HepG2 (cell line): ENCODE data around the gene SPAAR. TPM values are rescaled to one million over a fixed set of nuclear protein-coding genes. Genes with fewer than 3 reads are reported as not detected.

Experiments
- ATAC-seq: fragments of 200-7000 bp; cut with Tn5 transposase; 3 replicates; pipeline ENCODE4 v1.9.1; 2020; ENCODE audit warnings: mild to moderate bottlenecking, moderate library complexity
- BruUV-seq: library from RNA; stranded (reverse); fragments of 400-500 nt; replicated peaks from 2 replicates; lab custom pipeline; 2021; lab: Mats Ljungman, UMichigan
- CTCF ChIA-PET: fragments of 300-600 bp; formaldehyde crosslinking; extraction: SDS; loops from one replicate; lab custom pipeline; 2021; ENCODE audit warnings: low total read pairs, inconsistent platforms, low intra/inter-chr PET ratio; lab: Yijun Ruan, JAX
- POLR2A ChIA-PET: fragments of 350-600 bp; sonication (Branson Sonifier 250); formaldehyde crosslinking; loops from one replicate; lab custom pipeline; 2020; ENCODE audit warnings: antibody characterized with exemption, inconsistent platforms; lab: Yijun Ruan, JAX
- DNase-seq: peaks from one replicate; pipeline ENCODE4 v3.0.0-alpha.2; 2015; ENCODE audit warnings: low spot score
- FAIRE-seq: peaks from 3 replicates; lab custom pipeline; 2011; peaks lifted over from hg19 to GRCh38; lab: Jason Lieb, UNC
- H2AFZ ChIP-seq: one replicate; pipeline ENCODE4 v1.6.1; 2011; ENCODE audit warnings: low read length, inconsistent platforms
- H3K27ac ChIP-seq: fragments of 300-600 bp; 3 replicates; pipeline ENCODE4 v1.8.0; 2011; ENCODE audit warnings: mixed run types, mild to moderate bottlenecking, mixed read lengths, low read length, inconsistent platforms; ENCODE audit not compliant: insufficient read depth; ENCODE audit errors: extremely low read length
- H3K27me3 ChIP-seq, 2 experiments: fragments of 200-600 bp in 1 of 2; 2 replicates in 1 of 2; 3 replicates in 1 of 2; pipeline versions ENCODE4 v1.6.0 to v1.8.0; 2011; ENCODE audit warnings: low read length in 2 of 2, mild to moderate bottlenecking in 2 of 2, moderate library complexity in 2 of 2, inconsistent platforms in 1 of 2; ENCODE audit not compliant: insufficient read depth in 2 of 2, control insufficient read depth in 1 of 2
- H3K36me3 ChIP-seq, 2 experiments: fragments of 200-600 bp in 1 of 2; replicated peaks in 1 of 2; 2 replicates in 1 of 2; 3 replicates in 1 of 2; pipeline versions ENCODE4 v1.5.1 to v1.8.0; 2011; ENCODE audit warnings: low read length in 2 of 2, inconsistent platforms in 1 of 2; ENCODE audit not compliant: insufficient read depth in 2 of 2, control insufficient read depth in 1 of 2
- H3K4me1 ChIP-seq: 2 replicates; pipeline ENCODE4 v1.5.1; 2012; ENCODE audit warnings: low read length, inconsistent platforms; ENCODE audit not compliant: insufficient read depth
- H3K4me2 ChIP-seq: 2 replicates; pipeline ENCODE4 v1.6.0; 2011; ENCODE audit warnings: low read depth, low read length, inconsistent platforms
- H3K4me3 ChIP-seq, 3 experiments: fragments of 200-600 bp in 1 of 3; sonication (generic), shearing (Covaris generic) in 1 of 3; replicated peaks in 1 of 3; 2 replicates each; pipeline ENCODE4 v1.5.1; 2011 to 2016; ENCODE audit warnings: low read length in 3 of 3, inconsistent platforms in 2 of 3, low read depth in 2 of 3, mild to moderate bottlenecking in 2 of 3, control low read depth in 1 of 3, mixed read lengths in 1 of 3; ENCODE audit not compliant: insufficient read depth in 1 of 3
- H3K79me2 ChIP-seq: one replicate; pipeline ENCODE4 v1.6.1; 2011; ENCODE audit warnings: low read length, inconsistent platforms; ENCODE audit not compliant: insufficient read depth
- H3K9ac ChIP-seq: 2 replicates; pipeline ENCODE4 v1.6.0; 2011; ENCODE audit warnings: mild to moderate bottlenecking, low read depth, low read length, inconsistent platforms; ENCODE audit not compliant: insufficient read depth
- H3K9me3 ChIP-seq: 2 replicates; pipeline ENCODE4 v1.5.1; 2012; ENCODE audit warnings: mild to moderate bottlenecking, low read length
- H4K20me1 ChIP-seq: 2 replicates; pipeline ENCODE4 v1.6.0; 2011; ENCODE audit warnings: inconsistent platforms, mild to moderate bottlenecking, low read length, moderate library complexity; ENCODE audit not compliant: insufficient read depth
- ASH2L ChIP-seq: fragments of 300-600, 200-600 bp; sonication (generic); IDR thresholded peaks from 2 replicates; pipeline ENCODE4 v1.7.0; 2017; ENCODE audit warnings: low read depth, mild to moderate bottlenecking, moderate library complexity, mixed read lengths, low read length; ENCODE audit not compliant: insufficient read length
- ATF5 ChIP-seq: sonication (generic); formaldehyde crosslinking; IDR thresholded peaks from 2 replicates; pipeline ENCODE4 v1.4.0; 2020; ENCODE audit warnings: mild to moderate bottlenecking, low read depth, missing genetic modification reagents
- ATF7-NPFF ChIP-seq: sonication (generic); formaldehyde crosslinking; IDR thresholded peaks from 2 replicates; pipeline ENCODE4 v1.8.1; 2023; ENCODE audit warnings: mild to moderate bottlenecking, low read depth, missing genetic modification reagents, moderate library complexity
- HIC2 ChIP-seq: sonication (generic); formaldehyde crosslinking; IDR thresholded peaks from 2 replicates; pipeline ENCODE4 v1.9.0; 2022; ENCODE audit warnings: low read depth, missing genetic modification reagents
- PCBP2 ChIP-seq: fragments of 200-400 bp; formaldehyde crosslinking; optimal IDR thresholded peaks from 2 replicates; pipeline ENCODE3; 2018; ENCODE audit warnings: low read length, low read depth; ENCODE audit not compliant: poor library complexity, severe bottlenecking
- ZNF30 ChIP-seq: sonication (generic); formaldehyde crosslinking; IDR thresholded peaks from 2 replicates; pipeline ENCODE4 v1.5.0; 2020; ENCODE audit warnings: mild to moderate bottlenecking, missing genetic modification reagents
- ZNF432 ChIP-seq: sonication (generic); formaldehyde crosslinking; IDR thresholded peaks from 2 replicates; pipeline ENCODE4 v1.5.0; 2020; ENCODE audit warnings: missing genetic modification reagents, mild to moderate bottlenecking, borderline replicate concordance
- WGBS: methylation state at CpG from one replicate; pipeline ENCODE4 v1.1.6; 2017; ENCODE audit warnings: low lambda C conversion rate; 5-methylcytosine and 5-hydroxymethylcytosine counted together
- in situ Hi-C: cut with HindIII; loops from 2 replicates; pipeline ENCODE4 v1.10.0; 2017; ENCODE audit warnings: low pct_unique_long_range_greater_than_20kb; ENCODE audit not compliant: extremely low pct_ligation_motif_present
- intact Hi-C: fragments of 100-400 bp; cut with micrococcal nuclease; formaldehyde crosslinking; loops from one replicate; pipeline ENCODE4 v1.10.0; 2022; ENCODE audit not compliant: unreplicated experiment
- polyA plus RNA-seq, 8 experiments: library from polyadenylated mRNA; depleted of rRNA in 3 of 8; stranded (reverse) in 7 of 8; unstranded in 1 of 8; fragments of >200 nt; fragmentation: Illumina TruSeq in 4 of 8; extraction: Trizol in 4 of 8; gene quantifications; 2 replicates each; pipeline versions ENCODE4 v1.2.1 to v1.2.3, GENCODE V29; 2011 to 2016; ENCODE audit warnings: low read depth in 4 of 8, missing spikeins in 1 of 8, mixed read lengths in 1 of 8; ENCODE audit not compliant: insufficient read depth in 1 of 8
- total RNA-seq, 5 experiments: library from RNA; depleted of rRNA; stranded (reverse); fragments of >200 nt; fragmentation: Illumina TruSeq; extraction: Trizol; gene quantifications; 2 replicates each; pipeline ENCODE4 v1.2.3, GENCODE V29; 2016; ENCODE audit warnings: low read depth in 1 of 5
- TF ChIP-seq, protein P1 (sequence below): IDR thresholded peaks from 2 replicates; pipeline ENCODE4 v1.4.0; 2020; ENCODE audit warnings: mild to moderate bottlenecking, missing genetic modification reagents
- TF ChIP-seq, protein P2 (sequence below): sonication (generic); formaldehyde crosslinking; IDR thresholded peaks from 2 replicates; pipeline ENCODE4 v1.5.0; 2020; ENCODE audit warnings: missing genetic modification reagents, mild to moderate bottlenecking, borderline replicate concordance
- TF ChIP-seq, protein P3 (sequence below): sonication (generic); formaldehyde crosslinking; IDR thresholded peaks from 2 replicates; pipeline ENCODE4 v1.8.1; 2023; ENCODE audit warnings: mild to moderate bottlenecking, inconsistent platforms, moderate library complexity, missing genetic modification reagents, borderline replicate concordance

SPAAR gene
- total and polyA plus RNA-seq, 2 of the 13 experiments (the other 11 are each of a cell fraction or from before 2014, with no cell fraction given), result 0.07 TPM; not detected in 1

DNA sequence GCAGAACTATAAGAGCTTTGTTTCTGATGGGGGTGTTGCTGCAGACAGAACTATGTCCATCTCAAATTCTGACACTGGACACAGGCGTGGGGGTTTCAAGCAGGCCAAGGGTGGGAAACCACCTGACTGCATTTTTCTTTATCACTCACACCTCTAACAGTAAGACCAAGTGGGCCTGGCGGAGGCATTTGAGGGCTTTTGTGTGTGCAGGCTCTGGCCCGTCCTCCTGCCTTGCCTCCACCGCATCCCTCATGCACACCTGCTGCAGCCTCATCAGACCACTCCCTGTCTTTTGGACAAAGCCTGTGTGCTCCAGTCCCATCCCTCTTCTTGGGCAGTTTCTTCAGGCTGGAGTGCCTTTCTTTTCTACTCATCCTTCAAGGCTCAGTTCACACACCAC is 47.0 kb upstream of the SPAAR start:
- intact Hi-C loops, result no loop called here
- POLR2A ChIA-PET, result no interaction called here
- no peak overlapping the region for H2AFZ ChIP-seq
- ATAC-seq (no peak), DNase-seq (no peak), FAIRE-seq (no peak)
- H3K79me2 ChIP-seq, result no peaks in the 10 kb centered on the region
- CTCF ChIA-PET, result no interaction called here
- H3K36me3 ChIP-seq, result no peaks in the 10 kb centered on the region
- in situ Hi-C loops, result no loop called here
- H3K4me2 ChIP-seq, result no peak overlapping the region
- H3K4me3 ChIP-seq, result no peak overlapping the region
- TF ChIP-seq, protein P1, sequence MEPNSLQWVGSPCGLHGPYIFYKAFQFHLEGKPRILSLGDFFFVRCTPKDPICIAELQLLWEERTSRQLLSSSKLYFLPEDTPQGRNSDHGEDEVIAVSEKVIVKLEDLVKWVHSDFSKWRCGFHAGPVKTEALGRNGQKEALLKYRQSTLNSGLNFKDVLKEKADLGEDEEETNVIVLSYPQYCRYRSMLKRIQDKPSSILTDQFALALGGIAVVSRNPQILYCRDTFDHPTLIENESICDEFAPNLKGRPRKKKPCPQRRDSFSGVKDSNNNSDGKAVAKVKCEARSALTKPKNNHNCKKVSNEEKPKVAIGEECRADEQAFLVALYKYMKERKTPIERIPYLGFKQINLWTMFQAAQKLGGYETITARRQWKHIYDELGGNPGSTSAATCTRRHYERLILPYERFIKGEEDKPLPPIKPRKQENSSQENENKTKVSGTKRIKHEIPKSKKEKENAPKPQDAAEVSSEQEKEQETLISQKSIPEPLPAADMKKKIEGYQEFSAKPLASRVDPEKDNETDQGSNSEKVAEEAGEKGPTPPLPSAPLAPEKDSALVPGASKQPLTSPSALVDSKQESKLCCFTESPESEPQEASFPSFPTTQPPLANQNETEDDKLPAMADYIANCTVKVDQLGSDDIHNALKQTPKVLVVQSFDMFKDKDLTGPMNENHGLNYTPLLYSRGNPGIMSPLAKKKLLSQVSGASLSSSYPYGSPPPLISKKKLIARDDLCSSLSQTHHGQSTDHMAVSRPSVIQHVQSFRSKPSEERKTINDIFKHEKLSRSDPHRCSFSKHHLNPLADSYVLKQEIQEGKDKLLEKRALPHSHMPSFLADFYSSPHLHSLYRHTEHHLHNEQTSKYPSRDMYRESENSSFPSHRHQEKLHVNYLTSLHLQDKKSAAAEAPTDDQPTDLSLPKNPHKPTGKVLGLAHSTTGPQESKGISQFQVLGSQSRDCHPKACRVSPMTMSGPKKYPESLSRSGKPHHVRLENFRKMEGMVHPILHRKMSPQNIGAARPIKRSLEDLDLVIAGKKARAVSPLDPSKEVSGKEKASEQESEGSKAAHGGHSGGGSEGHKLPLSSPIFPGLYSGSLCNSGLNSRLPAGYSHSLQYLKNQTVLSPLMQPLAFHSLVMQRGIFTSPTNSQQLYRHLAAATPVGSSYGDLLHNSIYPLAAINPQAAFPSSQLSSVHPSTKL (CRISPR knock-in tag), result no peak
- TF ChIP-seq ZNF432 (CRISPR knock-in tag) (no peak), HIC2 (CRISPR knock-in tag) (no peak), PCBP2 (no peak), ATF5 (CRISPR knock-in tag) (no peak), ATF7-NPFF (CRISPR knock-in tag) (no peak), ZNF30 (CRISPR knock-in tag) (no peak), ASH2L (no peak)
- TF ChIP-seq, protein P2, sequence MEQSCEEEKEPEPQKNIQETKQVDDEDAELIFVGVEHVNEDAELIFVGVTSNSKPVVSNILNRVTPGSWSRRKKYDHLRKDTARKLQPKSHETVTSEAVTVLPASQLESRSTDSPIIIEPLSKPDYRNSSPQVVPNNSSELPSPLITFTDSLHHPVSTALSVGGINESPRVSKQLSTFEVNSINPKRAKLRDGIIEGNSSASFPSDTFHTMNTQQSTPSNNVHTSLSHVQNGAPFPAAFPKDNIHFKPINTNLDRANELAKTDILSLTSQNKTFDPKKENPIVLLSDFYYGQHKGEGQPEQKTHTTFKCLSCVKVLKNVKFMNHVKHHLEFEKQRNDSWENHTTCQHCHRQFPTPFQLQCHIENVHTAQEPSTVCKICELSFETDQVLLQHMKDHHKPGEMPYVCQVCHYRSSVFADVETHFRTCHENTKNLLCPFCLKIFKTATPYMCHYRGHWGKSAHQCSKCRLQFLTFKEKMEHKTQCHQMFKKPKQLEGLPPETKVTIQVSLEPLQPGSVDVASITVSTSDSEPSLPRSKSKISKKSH (CRISPR knock-in tag), result no peak
- TF ChIP-seq, protein P3, sequence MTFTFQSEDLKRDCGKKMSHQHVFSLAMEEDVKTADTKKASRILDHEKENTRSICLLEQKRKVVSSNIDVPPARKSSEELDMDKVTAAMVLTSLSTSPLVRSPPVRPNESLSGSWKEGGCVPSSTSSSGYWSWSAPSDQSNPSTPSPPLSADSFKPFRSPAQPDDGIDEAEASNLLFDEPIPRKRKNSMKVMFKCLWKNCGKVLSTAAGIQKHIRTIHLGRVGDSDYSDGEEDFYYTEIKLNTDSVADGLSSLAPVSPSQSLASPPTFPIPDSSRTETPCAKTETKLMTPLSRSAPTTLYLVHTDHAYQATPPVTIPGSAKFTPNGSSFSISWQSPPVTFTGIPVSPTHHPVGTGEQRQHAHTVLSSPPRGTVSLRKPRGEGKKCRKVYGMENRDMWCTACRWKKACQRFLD (CRISPR knock-in tag), result no peak
- 43% methylated on average over 4 of the region's 4 CpGs for WGBS
- no peaks in the 10 kb centered on the region for H3K4me1 ChIP-seq
- no peak overlapping the region for H3K9ac ChIP-seq
- H3K9me3 ChIP-seq, result no peaks in the 10 kb centered on the region
- BruUV-seq, result no TSS peak
- H4K20me1 ChIP-seq, result no peaks in the 10 kb centered on the region
- H3K27ac ChIP-seq, result no peak overlapping the region
- peaks cover 1 to 16% of the 10 kb centered on the region in 2 experiments; a peak in 2 of 5 replicates for H3K27me3 ChIP-seq
